Measurements from ENCODE around the gene NEAT1. TPM values are rescaled to one million over a fixed set of nuclear protein-coding genes. Genes with fewer than 3 reads are reported as not detected.
A peak's percentile ranks its signal among the peaks of the same experiment; 100 is the strongest.

NEAT1 gene
- total RNA-seq, 6 experiments from 2014 or later, result 202 to 1,225 (median 767) TPM

- Histone ChIP-seq H3K4me1 (peaks cover 0 to 44% (median 16%) of the 10 kb centered on the region in 4 donors), H3K4me3 (peak overlapping the region; percentile 20 to 87 (median 32)), H3K9me3 (no peaks in the 10 kb centered on the region), H3K27me3 (no peaks in the 10 kb centered on the region), H3K36me3 (peaks cover 0 to 3% (median 0%) of the 10 kb centered on the region in 4 donors), H3K27ac (peak overlapping the region; percentile 97 to 100 (median 100))
- no peak for ATAC-seq
- WGBS (ENCODE audit: insufficient coverage, low coverage, low lambda C conversion rate, missing lambda C conversion rate), result 9% methylated on average over 12 of the region's 14 CpGs
- TF ChIP-seq, protein P1, sequence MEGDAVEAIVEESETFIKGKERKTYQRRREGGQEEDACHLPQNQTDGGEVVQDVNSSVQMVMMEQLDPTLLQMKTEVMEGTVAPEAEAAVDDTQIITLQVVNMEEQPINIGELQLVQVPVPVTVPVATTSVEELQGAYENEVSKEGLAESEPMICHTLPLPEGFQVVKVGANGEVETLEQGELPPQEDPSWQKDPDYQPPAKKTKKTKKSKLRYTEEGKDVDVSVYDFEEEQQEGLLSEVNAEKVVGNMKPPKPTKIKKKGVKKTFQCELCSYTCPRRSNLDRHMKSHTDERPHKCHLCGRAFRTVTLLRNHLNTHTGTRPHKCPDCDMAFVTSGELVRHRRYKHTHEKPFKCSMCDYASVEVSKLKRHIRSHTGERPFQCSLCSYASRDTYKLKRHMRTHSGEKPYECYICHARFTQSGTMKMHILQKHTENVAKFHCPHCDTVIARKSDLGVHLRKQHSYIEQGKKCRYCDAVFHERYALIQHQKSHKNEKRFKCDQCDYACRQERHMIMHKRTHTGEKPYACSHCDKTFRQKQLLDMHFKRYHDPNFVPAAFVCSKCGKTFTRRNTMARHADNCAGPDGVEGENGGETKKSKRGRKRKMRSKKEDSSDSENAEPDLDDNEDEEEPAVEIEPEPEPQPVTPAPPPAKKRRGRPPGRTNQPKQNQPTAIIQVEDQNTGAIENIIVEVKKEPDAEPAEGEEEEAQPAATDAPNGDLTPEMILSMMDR (IDR thresholded peaks at IDR 0.05), result no peak
- no peak for TF ChIP-seq POLR2A (IDR thresholded peaks at IDR 0.05)
- intact Hi-C loops (cut with DNase I), result loop anchor here (10.0 kb wide), 1 partner anchor 52 kb away; no protein-coding TSS in a partner anchor
- peak; percentile 59 to 75 (median 68) for DNase-seq
Measured at GRCh38 chr11:65416841-65417701, 5.5 kb upstream of the NEAT1 start.

GRCh38 chr11:65417702-65418430, 4.7 kb upstream of the NEAT1 start:
- H3K9me3 ChIP-seq, result no peaks in the 10 kb centered on the region
- no peaks in the 10 kb centered on the region for H3K27me3 ChIP-seq
- TF ChIP-seq, protein P1 (IDR thresholded peaks at IDR 0.05), result no peak
- TF ChIP-seq POLR2A (IDR thresholded peaks at IDR 0.05), result peak; percentile 21
- intact Hi-C loops (cut with DNase I), result loop anchor here (10.0 kb wide), 1 partner anchor 53 kb away; no protein-coding TSS in a partner anchor
- DNase-seq (peak; percentile 74 to 79 (median 75)), ATAC-seq (no peak)
- H3K27ac ChIP-seq, result peak overlapping the region; percentile 97 to 100 (median 100)
- peak overlapping the region; percentile 20 to 87 (median 32) for H3K4me3 ChIP-seq
- peaks cover 0 to 44% (median 16%) of the 10 kb centered on the region in 4 donors for H3K4me1 ChIP-seq
- 2% methylated on average over 8 of the region's 19 CpGs for WGBS (ENCODE audit: insufficient coverage, low coverage, low lambda C conversion rate, missing lambda C conversion rate)
- H3K36me3 ChIP-seq, result peaks cover 0 to 3% (median 0%) of the 10 kb centered on the region in 4 donors

DNA sequence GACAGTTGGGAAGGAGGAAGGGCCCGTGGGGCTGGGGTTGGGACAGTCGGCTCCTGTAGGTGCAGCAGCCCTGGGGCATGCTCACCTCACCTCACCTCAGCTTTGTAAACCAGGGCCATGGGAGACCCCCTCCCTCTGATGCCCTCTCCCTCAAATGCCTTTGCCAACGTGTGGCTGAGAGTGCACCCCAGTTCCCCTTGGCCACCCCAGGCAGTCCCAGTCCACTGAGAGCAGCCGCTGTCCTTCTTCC, 4.2 kb upstream of the NEAT1 start:
- WGBS (ENCODE audit: insufficient coverage, low coverage, low lambda C conversion rate, missing lambda C conversion rate), result 0% methylated on average over 1 of the region's 4 CpGs
- H3K9me3 ChIP-seq, result no peaks in the 10 kb centered on the region
- peaks cover 0 to 3% (median 0%) of the 10 kb centered on the region in 4 donors for H3K36me3 ChIP-seq
- no peaks in the 10 kb centered on the region for H3K27me3 ChIP-seq
- DNase-seq (no peak), ATAC-seq (peak; percentile 1 to 20 (median 4))
- peaks cover 0 to 44% (median 16%) of the 10 kb centered on the region in 4 donors for H3K4me1 ChIP-seq
- peak overlapping the region in 1 of 3 donors; percentile 87 for H3K4me3 ChIP-seq
- intact Hi-C loops (cut with DNase I), result loop anchor here (10.0 kb wide), 1 partner anchor 54 kb away; no protein-coding TSS in a partner anchor
- H3K27ac ChIP-seq, result peak overlapping the region; percentile 97 to 100 (median 100)
- TF ChIP-seq, protein P1 (IDR thresholded peaks at IDR 0.05), result no peak
- TF ChIP-seq POLR2A (IDR thresholded peaks at IDR 0.05), result no peak

DNA sequence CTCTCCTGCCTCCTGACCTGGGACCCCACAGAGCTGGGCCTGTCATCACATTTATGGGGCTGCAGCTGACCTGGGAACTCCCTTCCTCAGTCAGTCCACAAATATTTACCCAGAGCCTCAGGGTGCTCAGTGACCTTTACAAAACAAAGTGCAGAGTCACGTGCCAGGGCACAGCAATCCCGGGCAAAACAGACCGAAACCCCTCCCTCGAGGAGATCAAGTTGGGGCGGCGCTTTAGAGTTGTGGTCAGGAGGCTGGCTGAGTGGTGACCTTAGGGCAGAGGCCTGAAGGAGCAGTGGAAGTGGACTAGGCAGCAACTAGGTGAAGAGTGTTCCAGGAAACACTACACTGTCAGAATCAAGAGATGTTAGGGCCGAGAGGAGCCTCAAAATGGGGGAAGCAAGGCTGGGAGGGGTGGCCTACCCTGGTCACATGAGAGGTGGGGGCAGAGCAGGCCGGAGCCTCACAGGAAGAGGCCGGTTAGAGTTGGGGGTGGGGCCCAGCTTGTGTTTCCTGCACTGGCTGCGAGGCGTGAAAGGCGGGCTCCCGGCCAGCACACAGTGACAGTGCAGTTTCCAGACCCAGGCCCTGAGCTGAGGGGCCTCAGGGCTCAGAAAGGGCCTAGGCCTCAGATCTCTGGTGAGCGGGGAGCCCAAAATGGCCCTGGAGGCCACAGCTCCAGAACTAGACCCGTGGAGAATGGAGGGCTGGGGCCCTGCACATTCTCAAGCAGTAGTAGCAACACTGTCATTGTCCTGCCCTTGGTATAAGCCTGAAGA, 3.7 kb upstream of the NEAT1 start:
- WGBS (ENCODE audit: insufficient coverage, low coverage, low lambda C conversion rate, missing lambda C conversion rate), result 0% methylated on average over 12 of the region's 15 CpGs
- intact Hi-C loops (cut with DNase I), result loop anchor here (10.0 kb wide), 1 partner anchor 54 kb away; no protein-coding TSS in a partner anchor
- Histone ChIP-seq H3K4me3 (peak overlapping the region; percentile 22 to 87 (median 40)), H3K4me1 (peaks cover 0 to 44% (median 16%) of the 10 kb centered on the region in 4 donors), H3K36me3 (peaks cover 0 to 5% (median 1%) of the 10 kb centered on the region in 4 donors), H3K27me3 (no peaks in the 10 kb centered on the region), H3K27ac (peak overlapping the region; percentile 97 to 100 (median 100)), H3K9me3 (no peaks in the 10 kb centered on the region)
- TF ChIP-seq, protein P1 (IDR thresholded peaks at IDR 0.05), result no peak
- peak; percentile 77 for TF ChIP-seq POLR2A (IDR thresholded peaks at IDR 0.05)
- DNase-seq (peak; percentile 98 to 99 (median 98)), ATAC-seq (peak; percentile 19 to 48 (median 32))
